Measurements from ENCODE around the gene HDDC3. TPM values are rescaled to one million over a fixed set of nuclear protein-coding genes. Genes with fewer than 3 reads are reported as not detected.

HDDC3 gene
- total RNA-seq, 6 experiments from 2014 or later: 11.2 to 15.7 (median 13.5) TPM

DNA sequence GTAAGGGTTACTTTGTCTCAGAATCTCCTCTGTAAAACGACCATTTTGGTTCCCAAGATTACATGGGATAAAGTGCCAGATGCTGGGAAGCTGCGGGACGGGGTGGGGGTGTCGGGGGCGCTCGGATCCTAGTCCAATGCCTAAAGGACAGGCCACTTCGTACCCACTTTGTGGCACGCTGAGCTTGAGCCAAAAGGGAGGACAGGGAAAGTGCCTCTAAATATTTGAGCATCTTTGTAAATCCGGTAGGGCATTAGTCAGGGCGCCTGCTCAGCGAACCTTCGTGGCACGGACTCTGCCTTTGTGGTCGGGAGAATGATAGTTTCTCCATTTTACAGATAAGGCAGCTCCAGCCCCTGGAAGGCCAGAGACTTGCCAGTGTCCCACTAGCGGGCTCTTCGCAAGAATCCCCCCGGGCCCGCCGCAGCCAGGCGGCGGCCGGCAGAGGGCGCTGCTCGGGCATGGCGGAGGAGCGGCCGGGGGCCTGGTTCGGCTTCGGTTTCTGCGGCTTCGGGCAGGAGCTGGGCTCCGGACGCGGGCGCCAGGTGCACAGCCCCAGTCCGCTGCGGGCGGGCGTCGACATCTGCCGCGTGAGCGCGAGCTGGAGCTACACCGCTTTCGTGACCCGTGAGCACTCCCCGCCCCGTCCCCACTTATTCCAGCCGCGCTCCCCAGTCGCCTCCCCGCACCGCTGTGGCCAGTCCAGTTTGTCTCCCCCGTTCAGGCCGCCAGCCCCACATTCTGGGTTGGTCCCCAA lies 24.1 kb upstream of the HDDC3 start:
- peak overlapping the region; percentile 96 for H3K27ac Mint-ChIP-seq

DNA sequence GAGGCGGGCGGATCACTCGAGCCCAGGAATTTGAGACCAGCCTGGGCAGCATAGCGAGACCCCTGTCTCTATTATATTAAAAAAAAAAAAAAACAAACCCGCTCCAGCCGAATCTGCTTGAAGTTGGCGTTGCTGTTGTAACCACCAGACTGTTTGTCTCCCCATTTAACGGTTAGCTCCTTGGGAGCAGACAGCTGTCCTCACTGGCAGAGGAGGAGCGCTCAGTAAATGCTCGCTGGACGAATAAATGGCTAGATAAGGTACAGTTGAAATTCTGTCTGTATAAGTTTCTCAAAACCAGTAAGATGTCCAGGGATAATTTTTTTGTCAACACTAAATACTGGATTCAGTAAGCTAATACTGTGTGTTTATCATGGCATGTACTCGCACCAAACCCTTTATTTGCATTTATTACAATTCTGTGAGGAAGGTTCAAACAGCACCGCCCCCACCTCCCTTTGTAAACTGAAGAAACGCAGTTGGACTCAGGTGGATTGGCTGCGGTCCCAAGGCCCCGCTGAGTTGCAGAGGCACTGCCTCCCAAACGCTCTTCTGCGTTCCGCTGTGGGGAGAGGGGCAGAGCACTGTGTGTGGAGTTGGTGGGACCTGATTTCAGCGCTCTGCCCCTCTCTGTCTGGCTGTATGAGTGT lies 23.4 kb upstream of the HDDC3 start:
- Mint-ChIP-seq H3K36me3 (ENCODE audit: low read depth) (peaks cover 24% of the 10 kb centered on the region), H3K9me3 (no peaks in the 10 kb centered on the region), H3K27ac (peak overlapping the region; percentile 96), H3K27me3 (ENCODE audit: insufficient read depth) (peaks cover 9% of the 10 kb centered on the region), H3K4me3 (peak overlapping the region; percentile 90), H3K4me1 (ENCODE audit: low read depth) (peaks cover 27% of the 10 kb centered on the region)
- TF ChIP-seq, protein P1, sequence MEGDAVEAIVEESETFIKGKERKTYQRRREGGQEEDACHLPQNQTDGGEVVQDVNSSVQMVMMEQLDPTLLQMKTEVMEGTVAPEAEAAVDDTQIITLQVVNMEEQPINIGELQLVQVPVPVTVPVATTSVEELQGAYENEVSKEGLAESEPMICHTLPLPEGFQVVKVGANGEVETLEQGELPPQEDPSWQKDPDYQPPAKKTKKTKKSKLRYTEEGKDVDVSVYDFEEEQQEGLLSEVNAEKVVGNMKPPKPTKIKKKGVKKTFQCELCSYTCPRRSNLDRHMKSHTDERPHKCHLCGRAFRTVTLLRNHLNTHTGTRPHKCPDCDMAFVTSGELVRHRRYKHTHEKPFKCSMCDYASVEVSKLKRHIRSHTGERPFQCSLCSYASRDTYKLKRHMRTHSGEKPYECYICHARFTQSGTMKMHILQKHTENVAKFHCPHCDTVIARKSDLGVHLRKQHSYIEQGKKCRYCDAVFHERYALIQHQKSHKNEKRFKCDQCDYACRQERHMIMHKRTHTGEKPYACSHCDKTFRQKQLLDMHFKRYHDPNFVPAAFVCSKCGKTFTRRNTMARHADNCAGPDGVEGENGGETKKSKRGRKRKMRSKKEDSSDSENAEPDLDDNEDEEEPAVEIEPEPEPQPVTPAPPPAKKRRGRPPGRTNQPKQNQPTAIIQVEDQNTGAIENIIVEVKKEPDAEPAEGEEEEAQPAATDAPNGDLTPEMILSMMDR (IDR thresholded peaks at IDR 0.05): no peak
- DNase-seq: no peak

More for the DNA sequence above, 24.1 kb upstream of the HDDC3 start:
- H3K4me1 Mint-ChIP-seq (ENCODE audit: low read depth): peaks cover 27% of the 10 kb centered on the region
- H3K4me3 Mint-ChIP-seq: peak overlapping the region; percentile 90
- DNase-seq: peak; percentile 57
- TF ChIP-seq, protein P1 (IDR thresholded peaks at IDR 0.05): peak; percentile 97
- H3K9me3 Mint-ChIP-seq: no peaks in the 10 kb centered on the region
- H3K36me3 Mint-ChIP-seq (ENCODE audit: low read depth): peaks cover 31% of the 10 kb centered on the region
- H3K27me3 Mint-ChIP-seq (ENCODE audit: insufficient read depth): peaks cover 9% of the 10 kb centered on the region

DNA sequence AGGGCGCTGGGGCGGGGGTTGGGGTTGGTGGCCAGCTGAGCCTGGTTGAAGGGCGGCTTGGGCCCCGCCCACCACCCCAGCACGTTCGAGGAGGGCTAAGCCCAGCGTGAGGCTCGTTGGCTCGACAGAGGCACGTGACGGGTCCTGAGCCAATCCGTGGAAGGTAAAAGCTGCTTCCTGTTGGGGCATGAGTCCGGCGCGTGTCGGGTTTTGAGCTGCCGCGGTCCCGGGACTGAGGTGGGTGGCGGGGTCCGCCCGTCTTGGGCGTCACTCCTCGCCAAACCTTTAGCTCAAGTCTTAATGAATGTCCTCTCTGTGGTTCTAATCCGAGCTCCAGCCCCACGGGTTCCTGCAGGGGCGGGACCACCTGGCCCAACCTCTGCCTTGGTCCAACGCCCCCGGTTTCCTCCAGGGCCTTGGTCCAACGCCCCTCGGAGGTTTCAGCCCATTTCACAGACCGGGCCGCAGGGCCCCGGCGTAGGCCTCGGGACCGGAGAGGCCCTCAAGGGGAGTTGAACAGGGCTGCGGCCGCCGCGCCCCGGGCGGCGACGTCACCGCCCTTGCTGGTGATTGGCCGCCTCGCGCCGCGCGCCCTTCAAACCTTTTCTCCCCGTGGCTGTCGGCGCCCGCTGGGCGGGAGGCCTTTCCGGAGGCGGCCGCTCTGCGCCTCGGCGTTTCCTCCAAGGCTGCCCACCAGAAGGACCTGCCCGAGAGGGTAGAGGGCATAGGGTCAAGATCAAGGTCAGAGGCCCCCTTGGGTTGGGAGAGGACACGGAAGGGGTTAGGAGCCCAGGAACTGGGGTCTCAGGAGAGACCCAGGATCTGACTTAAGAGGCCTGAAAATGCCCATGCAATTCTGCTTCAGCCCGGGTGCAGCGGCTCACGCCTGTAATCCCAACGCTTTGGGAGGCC lies 22.6 kb upstream of the HDDC3 start, which contains the start of gene RCCD1:
Gene RCCD1 (plus strand): TSS at position 173 of the 912 bp plus-strand sequence. CDS start 1,851 bp downstream, outside the sequence.
- Mint-ChIP-seq H3K4me1 (ENCODE audit: low read depth) (peaks cover 26% of the 10 kb centered on the region), H3K36me3 (ENCODE audit: low read depth) (peaks cover 24% of the 10 kb centered on the region), H3K27me3 (ENCODE audit: insufficient read depth) (peaks cover 9% of the 10 kb centered on the region), H3K9me3 (no peaks in the 10 kb centered on the region), H3K4me3 (peak within 1 kb of the TSS; percentile 90), H3K27ac (peak within 1 kb of the TSS; percentile 96)
- TF ChIP-seq, protein P1 (IDR thresholded peaks at IDR 0.05): no peak
- peak; percentile 90 for DNase-seq

DNA sequence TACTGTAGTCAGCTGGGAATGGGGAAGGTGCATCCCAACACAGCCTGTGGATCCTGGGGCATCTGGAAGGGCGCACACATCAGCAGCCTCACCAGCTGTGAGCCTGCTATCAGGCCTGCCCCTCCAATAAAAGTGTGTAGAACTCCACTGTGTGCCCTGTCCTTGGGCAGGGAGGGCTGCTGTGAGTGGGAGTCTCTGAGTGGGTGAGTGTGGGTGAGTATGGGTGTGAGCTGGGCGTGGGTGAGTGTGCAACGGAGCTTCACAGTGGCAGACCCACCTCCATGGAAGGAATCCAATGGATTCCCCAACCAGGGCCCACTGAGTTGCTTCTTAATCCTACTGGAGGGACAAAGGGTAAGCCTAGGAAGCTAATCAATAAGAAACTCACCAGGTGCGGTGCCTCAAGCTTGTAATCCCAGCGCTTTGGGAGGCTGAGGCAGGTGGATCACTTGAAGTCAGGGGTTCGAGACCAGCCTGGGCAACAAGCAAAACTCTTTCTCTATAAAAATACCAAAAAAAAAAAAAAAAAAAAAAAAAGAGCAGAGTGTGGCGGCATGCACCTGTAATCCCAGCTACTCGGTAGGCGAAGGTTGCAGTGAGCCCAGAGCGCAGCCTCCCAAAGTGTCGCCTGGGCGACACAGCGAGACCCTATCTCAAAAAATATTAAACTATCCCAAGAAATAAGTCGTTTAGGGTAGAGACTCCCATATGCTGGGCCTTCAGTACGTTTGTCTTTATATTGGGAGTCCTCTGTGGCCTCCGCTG lies 21.8 kb upstream of the HDDC3 start:
- H3K9me3 Mint-ChIP-seq: no peaks in the 10 kb centered on the region
- peak overlapping the region; percentile 96 for H3K27ac Mint-ChIP-seq
- H3K36me3 Mint-ChIP-seq (ENCODE audit: low read depth): peaks cover 22% of the 10 kb centered on the region
- no peak for DNase-seq
- H3K4me1 Mint-ChIP-seq (ENCODE audit: low read depth): peaks cover 26% of the 10 kb centered on the region
- H3K27me3 Mint-ChIP-seq (ENCODE audit: insufficient read depth): peaks cover 9% of the 10 kb centered on the region
- H3K4me3 Mint-ChIP-seq: no peak overlapping the region
- TF ChIP-seq, protein P1 (IDR thresholded peaks at IDR 0.05): no peak
